HK-2 (cell line): ENCODE measurements around the gene PARD3.

Experiments used
- DNase-seq: peaks from one replicate; pipeline ENCODE4 v3.0.0-alpha.2; 2018; ENCODE audit not compliant: unreplicated experiment

The PARD3 gene

GRCh38 chr10:34183016-34183796 is 631.9 kb downstream of the PARD3 start:
- no peak for DNase-seq

GRCh38 chr10:34181553-34182300 is 633.4 kb downstream of the PARD3 start:
- DNase-seq = no peak

GRCh38 chr10:34180749-34181148 is 634.3 kb downstream of the PARD3 start:
- DNase-seq = no peak

DNA sequence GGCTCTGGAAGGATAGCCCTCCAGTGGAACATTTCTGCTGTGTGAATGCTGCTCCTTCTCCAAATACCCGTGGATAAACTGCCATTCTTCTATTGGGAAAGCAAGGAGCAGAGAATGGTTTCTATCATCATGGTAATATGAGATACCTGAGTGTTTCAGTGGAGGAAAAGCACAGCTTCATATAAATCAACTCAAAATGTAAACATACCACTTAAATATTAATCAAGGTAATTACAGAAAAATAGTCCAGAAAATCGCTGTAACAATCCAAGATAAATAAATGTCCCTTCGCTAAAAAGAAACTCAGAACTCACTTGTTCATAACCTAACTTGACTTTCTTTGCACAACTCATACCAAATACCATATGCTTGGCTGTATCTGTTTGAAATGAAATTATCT is 635.8 kb downstream of the PARD3 start:
- no peak for DNase-seq

- DNase-seq = no peak
Measured at GRCh38 chr10:34178756-34179155, 636.3 kb downstream of the PARD3 start.

GRCh38 chr10:34178196-34178595 is 636.9 kb downstream of the PARD3 start:
- DNase-seq = no peak

GRCh38 chr10:34177445-34177844 is 637.7 kb downstream of the PARD3 start:
- no peak for DNase-seq

DNA sequence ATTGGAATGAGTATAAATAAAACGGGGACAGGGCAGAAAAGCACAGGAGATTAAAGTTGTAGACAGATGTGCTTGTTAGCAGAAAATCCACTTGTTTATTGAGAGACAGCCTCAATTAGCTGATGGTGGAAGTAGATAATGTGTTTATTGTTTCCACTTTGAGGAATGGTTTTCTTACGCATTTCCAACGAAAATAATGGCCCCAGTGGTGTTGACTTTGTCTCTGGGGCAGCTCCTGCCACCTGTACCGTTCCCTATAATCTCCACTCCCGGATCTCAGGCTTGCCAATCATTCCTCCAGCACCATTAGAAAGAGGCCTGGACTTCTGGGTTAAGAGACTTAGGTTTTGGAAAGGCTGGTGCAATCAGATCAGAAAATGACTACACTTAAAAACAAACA is 638.7 kb downstream of the PARD3 start:
- DNase-seq = no peak

DNA sequence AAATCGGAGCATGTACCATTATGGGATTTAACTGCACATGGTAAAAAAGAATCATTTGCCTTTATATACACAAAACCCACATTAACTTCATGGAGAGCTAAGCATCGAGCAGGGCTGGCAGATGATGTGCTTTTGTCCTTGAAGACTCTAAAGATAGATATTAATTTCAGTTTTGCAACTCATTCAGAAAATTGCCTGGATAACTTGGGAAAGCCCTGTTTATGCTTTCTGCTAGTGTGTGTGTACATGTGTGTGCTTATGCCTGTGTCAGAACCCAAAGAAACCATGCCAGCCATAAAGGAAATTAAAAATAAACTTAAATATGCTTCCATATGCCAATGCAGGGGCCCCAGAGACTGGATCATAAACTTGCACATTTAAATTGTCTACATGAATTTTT is 640.0 kb downstream of the PARD3 start:
- no peak for DNase-seq

DNA sequence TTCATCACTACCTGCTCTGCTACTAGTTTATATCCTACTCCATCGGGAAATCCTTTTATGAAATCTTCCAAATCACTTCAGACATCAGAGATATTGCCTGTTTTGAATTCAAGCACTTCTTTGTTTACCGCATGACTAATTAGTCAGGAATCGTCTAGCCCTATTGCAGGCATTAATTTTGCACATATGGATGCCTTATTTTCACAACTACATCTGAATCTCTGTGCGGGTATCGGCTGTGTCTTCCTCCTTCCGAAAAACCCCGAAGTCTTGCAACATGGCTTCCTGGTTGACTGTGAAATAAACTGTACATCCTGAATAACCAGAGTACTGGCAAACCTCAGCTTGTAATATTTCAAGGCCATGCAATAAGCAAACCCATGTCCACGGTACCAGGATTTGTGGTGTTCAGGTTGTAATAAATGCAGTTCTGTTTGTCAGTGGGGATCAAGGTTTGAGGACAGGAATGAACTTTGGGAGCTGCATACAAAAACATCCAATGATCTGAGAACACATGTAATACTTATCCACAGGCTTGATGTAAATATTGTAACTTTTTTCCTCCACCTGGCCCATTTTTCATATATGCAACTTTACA is 642.1 kb downstream of the PARD3 start:
- no peak for DNase-seq

DNA sequence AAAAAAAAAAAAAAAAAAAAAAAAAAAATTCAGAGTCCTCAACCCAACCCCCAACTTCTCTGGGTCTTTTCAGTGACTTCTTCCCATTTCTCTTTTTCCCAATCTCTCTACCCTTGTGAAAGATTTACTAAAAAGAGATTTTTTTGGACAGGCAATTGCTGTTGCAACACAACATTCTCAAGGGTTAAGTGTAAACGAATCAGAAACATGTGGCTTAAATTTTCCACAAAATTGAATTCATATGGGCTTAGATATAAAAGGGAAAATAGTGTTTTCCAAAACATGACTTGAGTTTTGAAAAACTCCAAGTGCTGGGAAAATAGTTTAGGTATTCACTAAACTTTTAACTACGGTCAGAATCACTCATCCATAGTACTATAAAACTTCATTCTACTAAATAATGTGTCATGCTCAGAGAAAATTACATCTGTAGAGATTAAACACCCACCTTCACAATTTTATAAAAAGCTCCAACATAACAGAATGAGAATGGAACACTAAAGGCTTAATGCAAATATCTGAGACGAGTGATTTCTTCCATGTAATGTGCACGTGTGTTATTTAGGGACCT is 643.1 kb downstream of the PARD3 start:
- no peak for DNase-seq

GRCh38 chr10:34169677-34170076 is 645.4 kb downstream of the PARD3 start:
- no peak for DNase-seq

- no peak for DNase-seq
Measured at GRCh38 chr10:34169131-34169530, 646.0 kb downstream of the PARD3 start.

GRCh38 chr10:34168439-34168838 is 646.7 kb downstream of the PARD3 start:
- DNase-seq = no peak

DNA sequence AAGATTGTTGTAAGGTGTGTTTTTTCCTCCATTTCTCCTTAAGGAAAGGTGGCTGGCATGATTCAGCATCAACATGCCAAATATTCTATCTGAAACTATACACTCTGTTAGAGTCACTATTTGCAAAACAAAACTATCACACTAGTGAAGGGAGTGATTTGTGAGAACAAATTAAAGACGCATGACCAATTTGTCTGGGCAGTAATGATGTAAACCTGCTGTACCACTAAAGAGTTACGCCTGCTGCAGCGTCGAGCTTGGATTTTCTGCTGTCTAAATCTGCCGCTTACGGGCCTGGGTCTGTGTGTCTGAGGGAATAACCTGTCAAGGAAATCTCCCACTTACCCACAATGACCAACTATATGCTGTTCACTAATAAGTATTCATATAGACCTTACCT is 648.3 kb downstream of the PARD3 start:
- no peak for DNase-seq

DNA sequence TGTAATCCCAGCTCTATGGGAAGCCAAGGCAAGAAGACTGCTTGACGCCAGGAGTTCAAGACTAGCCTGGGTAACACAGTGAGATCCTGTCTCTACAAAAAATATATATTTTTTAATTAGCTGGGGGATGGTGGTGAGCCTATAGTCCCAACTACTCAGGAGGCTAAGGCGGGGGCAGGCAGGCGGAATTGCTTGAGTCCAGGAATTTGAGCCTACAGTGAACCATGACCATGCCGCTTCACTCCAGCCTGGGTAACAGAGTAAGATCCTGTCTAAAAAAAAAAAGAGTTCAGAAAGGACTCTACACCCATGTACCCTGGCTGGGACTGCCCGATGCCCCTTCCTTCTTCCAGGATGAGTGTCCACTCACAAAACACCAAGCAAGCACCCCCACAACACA is 648.7 kb downstream of the PARD3 start:
- no peak for DNase-seq

- no peak for DNase-seq
Measured at GRCh38 chr10:34164029-34164428, 651.1 kb downstream of the PARD3 start.

DNA sequence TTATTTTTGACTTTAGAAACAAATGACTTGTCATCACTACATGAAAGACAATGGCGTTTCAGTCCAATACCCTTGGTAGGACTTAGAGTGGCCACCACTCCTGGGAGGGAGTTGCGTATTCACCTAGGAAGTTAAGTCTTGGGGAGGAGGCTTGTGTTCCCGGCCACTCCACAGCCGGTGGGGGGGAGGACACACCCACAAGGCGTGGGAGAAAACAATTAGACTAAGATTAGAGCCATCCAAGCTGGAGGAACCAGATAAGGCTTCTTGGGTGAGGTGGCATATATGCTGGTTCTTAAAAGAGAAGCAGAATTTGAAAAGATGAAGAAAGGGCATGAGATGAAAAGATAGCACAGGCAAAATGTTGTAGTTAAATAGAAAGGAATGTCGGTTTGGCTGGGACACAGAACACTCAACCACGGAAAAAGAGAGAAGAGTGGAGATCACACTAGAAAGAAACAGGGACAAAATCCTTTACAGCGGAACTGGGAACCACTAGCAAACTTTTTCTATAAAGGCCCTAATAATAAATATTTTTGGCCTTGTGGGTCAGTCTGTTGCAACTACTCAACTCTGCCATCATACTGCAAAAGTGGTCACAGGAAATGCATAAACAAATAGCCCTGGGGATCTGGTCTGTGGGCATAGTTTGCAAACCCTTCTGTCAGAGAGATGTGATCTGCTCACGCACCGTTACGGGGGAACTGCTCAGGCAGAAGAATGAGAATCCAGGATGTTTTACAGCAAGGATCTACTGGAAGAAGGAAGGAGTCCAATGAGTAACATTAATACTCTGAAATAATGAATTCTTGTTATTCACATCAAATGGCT is 651.8 kb downstream of the PARD3 start:
- DNase-seq = no peak

GRCh38 chr10:34161777-34162370 is 653.2 kb downstream of the PARD3 start:
- DNase-seq = no peak

GRCh38 chr10:34160595-34160994 is 654.5 kb downstream of the PARD3 start:
- DNase-seq = no peak

GRCh38 chr10:34157501-34157900 is 657.6 kb downstream of the PARD3 start:
- no peak for DNase-seq
